ENCODE measurements around the gene CA9.

The CA9 gene

DNA sequence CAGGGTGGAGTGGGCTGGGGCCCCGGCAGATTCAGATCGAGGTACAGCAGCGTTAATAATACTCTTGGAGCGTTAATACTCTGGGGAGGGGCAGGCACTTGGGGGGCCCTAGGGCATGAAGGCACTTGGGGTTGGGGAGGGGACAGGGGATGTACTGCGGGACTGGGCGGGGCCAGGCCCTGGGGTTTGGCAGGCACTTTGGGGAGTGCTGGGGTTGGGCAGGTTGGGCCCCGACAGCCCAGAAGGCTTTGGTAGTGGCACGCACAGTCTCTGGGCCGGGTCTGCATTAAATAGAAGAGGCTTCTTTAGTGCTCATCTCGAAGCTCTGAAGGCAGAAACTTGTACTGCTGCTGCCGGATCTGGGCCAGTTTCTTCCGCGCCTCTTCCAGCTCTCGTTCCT, 23.8 kb downstream of the CA9 start:
- H3K4me3 ChIP-seq (ENCODE audit: control insufficient read depth in 1 of 7, extremely low read depth in 1 of 7, insufficient read depth in 4 of 7, low read depth in 2 of 7, low read length in 6 of 7), result no peak overlapping the region
- H3K9me3 ChIP-seq (ENCODE audit: control extremely low read depth in 1 of 5, control insufficient read depth in 4 of 5, insufficient read depth in 2 of 5, low read depth in 1 of 5, low read length in 4 of 5), result no peaks in the 10 kb centered on the region
- H3K27me3 ChIP-seq (replicated peaks in 2 of 5; ENCODE audit: control insufficient read depth in 4 of 5, insufficient read depth in 5 of 5, low read length in 4 of 5), result no peaks in the 10 kb centered on the region
- peaks cover 44 to 69% (median 62%) of the 10 kb centered on the region in 4 experiments for H3K36me3 ChIP-seq (ENCODE audit: control insufficient read depth in 4 of 4, insufficient read depth in 4 of 4, low read length in 3 of 4)
- no peaks in the 10 kb centered on the region for H3K4me1 ChIP-seq (ENCODE audit: control extremely low read depth in 1 of 4, control insufficient read depth in 4 of 4, insufficient read depth in 4 of 4, low read length in 3 of 4)
- no peak for DNase-seq
- CTCF ChIA-PET, result interaction anchor here (0.8 to 8.3 kb wide), 19 partner anchors 9 to 129 kb away, joined by 3 to 86 read pairs (median 16); partner anchors contain the start of genes ARHGEF39, CA9, CCDC107 and CREB3
- WGBS (ENCODE audit: insufficient coverage), result 93% methylated on average over 11 of the region's 14 CpGs
- POLR2A ChIA-PET, result interaction anchor here (1.5 kb wide), 1 partner anchor 39 kb away, joined by 3 read pairs; the partner anchor contains the start of genes CCDC107 and RMRP
- H3K27ac ChIP-seq (ENCODE audit: insufficient read depth in 1 of 2, low read depth in 1 of 2, low read length in 2 of 2, poor library complexity in 1 of 2, severe bottlenecking in 2 of 2), result no peak overlapping the region

DNA sequence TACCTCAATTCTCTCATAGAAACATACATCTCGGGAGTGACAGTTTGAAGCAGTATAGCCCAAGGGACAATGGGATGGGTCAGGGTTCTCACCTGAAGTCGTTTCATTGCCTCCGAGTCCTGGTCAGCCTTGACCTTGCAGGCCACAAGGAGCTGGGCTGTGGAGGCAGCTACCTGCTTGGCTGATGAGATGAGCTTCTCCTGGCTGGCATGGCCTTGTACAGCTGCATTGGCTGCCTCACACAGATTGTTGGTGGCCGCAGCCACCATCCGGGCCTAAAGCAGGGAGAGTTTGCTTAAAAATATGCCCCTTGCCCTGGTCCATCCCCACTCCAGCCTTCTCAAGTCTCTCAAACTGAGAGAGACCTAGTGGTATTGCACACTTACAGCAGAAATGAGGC, 24.5 kb downstream of the CA9 start:
- no peaks in the 10 kb centered on the region for H3K9me3 ChIP-seq (ENCODE audit: control extremely low read depth in 1 of 5, control insufficient read depth in 4 of 5, insufficient read depth in 2 of 5, low read depth in 1 of 5, low read length in 4 of 5)
- 99% methylated on average over 5 of the region's 5 CpGs for WGBS (ENCODE audit: insufficient coverage)
- CTCF ChIA-PET, result interaction anchor here (0.8 to 8.3 kb wide), 9 partner anchors 9 to 128 kb away, joined by 3 to 86 read pairs (median 37); partner anchors contain the start of genes CCDC107, CREB3, RMRP and TLN1
- POLR2A ChIA-PET, result interaction anchor here (0.6 kb wide), 1 partner anchor 10 kb away, joined by 3 read pairs; no protein-coding TSS in a partner anchor
- H3K4me3 ChIP-seq (ENCODE audit: control insufficient read depth in 1 of 7, extremely low read depth in 1 of 7, insufficient read depth in 4 of 7, low read depth in 2 of 7, low read length in 6 of 7), result no peak overlapping the region
- no peak for DNase-seq
- no peaks in the 10 kb centered on the region for H3K4me1 ChIP-seq (ENCODE audit: control extremely low read depth in 1 of 4, control insufficient read depth in 4 of 4, insufficient read depth in 4 of 4, low read length in 3 of 4)
- H3K27ac ChIP-seq (ENCODE audit: insufficient read depth in 1 of 2, low read depth in 1 of 2, low read length in 2 of 2, poor library complexity in 1 of 2, severe bottlenecking in 2 of 2), result no peak overlapping the region
- peaks cover 46 to 76% (median 69%) of the 10 kb centered on the region in 4 experiments for H3K36me3 ChIP-seq (ENCODE audit: control insufficient read depth in 4 of 4, insufficient read depth in 4 of 4, low read length in 3 of 4)
- H3K27me3 ChIP-seq (replicated peaks in 2 of 5; ENCODE audit: control insufficient read depth in 4 of 5, insufficient read depth in 5 of 5, low read length in 4 of 5), result no peaks in the 10 kb centered on the region

DNA sequence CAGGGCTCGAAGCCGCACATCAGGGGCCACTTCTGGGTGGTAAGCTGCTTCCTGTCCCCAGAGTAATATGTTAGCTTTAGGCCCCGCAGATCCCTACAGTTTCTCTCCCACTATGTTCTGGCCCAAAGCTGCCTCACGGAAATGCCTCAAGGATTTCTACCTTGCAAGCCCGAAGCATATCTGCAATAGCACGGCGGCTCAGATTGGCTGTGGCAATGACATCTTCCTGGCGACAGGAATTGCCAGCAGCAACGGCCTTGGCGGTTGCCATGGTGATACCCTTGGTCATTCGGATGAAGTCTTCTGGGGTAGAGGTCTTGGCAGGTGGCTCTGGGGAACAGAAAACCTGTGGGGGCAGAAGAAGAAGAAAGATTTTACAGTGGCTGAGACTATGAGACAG, 26.3 kb downstream of the CA9 start:
- POLR2A ChIA-PET, result no interaction called here
- Histone ChIP-seq H3K27me3 (replicated peaks in 2 of 5; ENCODE audit: control insufficient read depth in 4 of 5, insufficient read depth in 5 of 5, low read length in 4 of 5) (no peaks in the 10 kb centered on the region), H3K27ac (ENCODE audit: insufficient read depth in 1 of 2, low read depth in 1 of 2, low read length in 2 of 2, poor library complexity in 1 of 2, severe bottlenecking in 2 of 2) (no peak overlapping the region), H3K4me3 (ENCODE audit: control insufficient read depth in 1 of 7, extremely low read depth in 1 of 7, insufficient read depth in 4 of 7, low read depth in 2 of 7, low read length in 6 of 7) (no peak overlapping the region), H3K4me1 (ENCODE audit: control extremely low read depth in 1 of 4, control insufficient read depth in 4 of 4, insufficient read depth in 4 of 4, low read length in 3 of 4) (no peaks in the 10 kb centered on the region), H3K9me3 (ENCODE audit: control extremely low read depth in 1 of 5, control insufficient read depth in 4 of 5, insufficient read depth in 2 of 5, low read depth in 1 of 5, low read length in 4 of 5) (no peaks in the 10 kb centered on the region), H3K36me3 (ENCODE audit: control insufficient read depth in 4 of 4, insufficient read depth in 4 of 4, low read length in 3 of 4) (peaks cover 57 to 94% (median 87%) of the 10 kb centered on the region in 4 experiments)
- CTCF ChIA-PET, result interaction anchor here (1.2 to 2.1 kb wide), 4 partner anchors 9 to 27 kb away, joined by 3 to 13 read pairs (median 5); no protein-coding TSS in a partner anchor
- 95% methylated on average over 11 of the region's 11 CpGs for WGBS (ENCODE audit: insufficient coverage)
- no peak for DNase-seq

DNA sequence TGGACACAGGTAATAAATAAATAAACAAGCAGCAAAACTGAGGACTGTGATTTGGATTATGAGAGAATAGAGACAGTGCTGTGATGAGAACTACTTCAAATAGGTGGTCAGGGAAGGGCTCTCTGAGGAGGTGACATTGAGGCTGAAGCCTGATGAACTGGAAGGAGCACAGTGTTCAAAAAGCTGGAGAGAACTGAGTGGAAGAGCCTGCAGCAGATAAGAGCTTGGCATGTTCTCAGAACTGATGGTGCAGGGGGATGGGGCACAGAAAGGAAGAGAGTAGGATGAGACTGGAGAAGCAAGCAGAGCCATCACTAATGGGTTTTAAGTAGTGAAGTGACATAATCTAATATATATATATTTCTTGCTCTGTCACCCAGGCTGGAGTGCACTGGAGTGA, 27.2 kb downstream of the CA9 start:
- no peaks in the 10 kb centered on the region for H3K27me3 ChIP-seq (replicated peaks in 2 of 5; ENCODE audit: control insufficient read depth in 4 of 5, insufficient read depth in 5 of 5, low read length in 4 of 5)
- no peak overlapping the region for H3K4me3 ChIP-seq (ENCODE audit: control insufficient read depth in 1 of 7, extremely low read depth in 1 of 7, insufficient read depth in 4 of 7, low read depth in 2 of 7, low read length in 6 of 7)
- ChIA-PET POLR2A (no interaction called here), CTCF (interaction anchor here (1.2 to 2.1 kb wide), 6 partner anchors 10 to 37 kb away, joined by 3 to 13 read pairs (median 4); no protein-coding TSS in a partner anchor)
- no peaks in the 10 kb centered on the region for H3K9me3 ChIP-seq (ENCODE audit: control extremely low read depth in 1 of 5, control insufficient read depth in 4 of 5, insufficient read depth in 2 of 5, low read depth in 1 of 5, low read length in 4 of 5)
- H3K36me3 ChIP-seq (ENCODE audit: control insufficient read depth in 4 of 4, insufficient read depth in 4 of 4, low read length in 3 of 4), result peaks cover 54 to 98% (median 94%) of the 10 kb centered on the region in 4 experiments
- no peaks in the 10 kb centered on the region for H3K4me1 ChIP-seq (ENCODE audit: control extremely low read depth in 1 of 4, control insufficient read depth in 4 of 4, insufficient read depth in 4 of 4, low read length in 3 of 4)
- DNase-seq, result no peak
- no peak overlapping the region for H3K27ac ChIP-seq (ENCODE audit: insufficient read depth in 1 of 2, low read depth in 1 of 2, low read length in 2 of 2, poor library complexity in 1 of 2, severe bottlenecking in 2 of 2)

DNA sequence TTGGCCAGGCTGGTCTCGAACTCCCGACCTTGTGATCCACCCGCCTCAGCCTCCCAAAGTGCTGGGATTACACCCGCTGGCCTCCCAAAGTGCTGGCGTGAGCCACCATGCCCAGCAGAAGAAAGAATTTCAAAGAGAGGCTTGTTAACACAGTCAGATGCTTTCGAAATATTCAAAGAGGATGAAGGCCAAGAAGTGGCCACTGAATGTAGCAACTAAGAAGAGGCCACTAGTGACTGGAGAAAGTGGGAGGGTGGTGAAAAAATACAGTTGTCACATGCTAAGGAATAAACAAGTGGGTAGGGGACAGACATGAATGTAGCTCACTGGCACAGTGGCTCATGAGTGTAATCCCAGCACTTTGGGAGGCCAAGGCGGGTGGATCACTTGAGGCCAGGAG, 29.0 kb downstream of the CA9 start:
- Histone ChIP-seq H3K27me3 (replicated peaks in 2 of 5; ENCODE audit: control insufficient read depth in 4 of 5, insufficient read depth in 5 of 5, low read length in 4 of 5) (no peaks in the 10 kb centered on the region), H3K9me3 (ENCODE audit: control extremely low read depth in 1 of 5, control insufficient read depth in 4 of 5, insufficient read depth in 2 of 5, low read depth in 1 of 5, low read length in 4 of 5) (no peaks in the 10 kb centered on the region), H3K4me3 (ENCODE audit: control insufficient read depth in 1 of 7, extremely low read depth in 1 of 7, insufficient read depth in 4 of 7, low read depth in 2 of 7, low read length in 6 of 7) (no peak overlapping the region), H3K4me1 (ENCODE audit: control extremely low read depth in 1 of 4, control insufficient read depth in 4 of 4, insufficient read depth in 4 of 4, low read length in 3 of 4) (no peaks in the 10 kb centered on the region), H3K36me3 (ENCODE audit: control insufficient read depth in 4 of 4, insufficient read depth in 4 of 4, low read length in 3 of 4) (peaks cover 51 to 98% (median 94%) of the 10 kb centered on the region in 4 experiments), H3K27ac (ENCODE audit: insufficient read depth in 1 of 2, low read depth in 1 of 2, low read length in 2 of 2, poor library complexity in 1 of 2, severe bottlenecking in 2 of 2) (no peak overlapping the region)
- CTCF ChIA-PET, result interaction anchor here (0.7 to 1.3 kb wide), 4 partner anchors 8 to 27 kb away, joined by 3 to 4 read pairs (median 4); no protein-coding TSS in a partner anchor
- 90% methylated on average over 7 of the region's 7 CpGs for WGBS (ENCODE audit: insufficient coverage)
- DNase-seq, result no peak
- POLR2A ChIA-PET, result interaction anchor here (0.6 kb wide), 1 partner anchor 41 kb away, joined by 3 read pairs; no protein-coding TSS in a partner anchor

DNA sequence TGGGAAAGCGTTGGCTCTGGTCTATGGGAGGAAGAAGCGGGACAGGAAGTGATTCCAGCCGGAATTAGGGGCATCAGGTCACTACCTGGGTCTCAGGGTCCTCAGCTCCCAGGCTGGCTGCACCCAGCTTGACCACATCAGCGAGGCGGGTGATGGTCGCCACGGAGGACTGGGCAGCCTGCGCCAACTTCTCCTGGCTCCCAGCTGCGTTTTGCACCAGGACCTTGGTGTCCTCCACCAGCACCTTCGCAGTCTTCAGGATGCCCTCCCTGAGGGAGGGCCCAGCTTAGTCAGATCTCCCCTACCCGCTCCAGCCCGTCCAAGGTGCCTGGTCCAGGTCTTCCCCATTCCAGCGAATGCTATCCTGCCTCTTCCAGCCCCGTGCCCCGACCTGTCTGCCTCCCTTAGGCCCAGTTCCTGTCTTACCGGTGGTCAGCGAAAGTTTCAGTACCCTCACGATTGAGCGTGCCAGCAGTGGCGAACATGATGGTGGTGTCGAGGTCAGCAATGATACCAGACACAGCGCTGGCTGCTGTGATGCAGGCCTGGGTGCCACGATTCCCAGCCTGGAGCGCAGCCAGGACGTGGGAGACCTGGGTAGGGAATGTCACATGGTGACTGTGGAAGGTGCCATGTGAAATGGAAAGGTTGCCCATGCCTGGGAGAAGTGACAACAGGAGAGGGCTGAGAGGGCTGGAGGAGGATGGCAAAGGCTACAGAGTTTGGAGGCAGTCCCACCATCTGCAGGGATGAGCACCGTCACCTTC, 30.4 kb downstream of the CA9 start:
- ChIA-PET POLR2A (no interaction called here), CTCF (interaction anchor here (0.9 to 5.8 kb wide), 5 partner anchors 7 to 90 kb away, joined by 3 to 37 read pairs (median 3); no protein-coding TSS in a partner anchor)
- DNase-seq, result no peak
- Histone ChIP-seq H3K9me3 (ENCODE audit: control extremely low read depth in 1 of 5, control insufficient read depth in 4 of 5, insufficient read depth in 2 of 5, low read depth in 1 of 5, low read length in 4 of 5) (no peaks in the 10 kb centered on the region), H3K27me3 (replicated peaks in 2 of 5; ENCODE audit: control insufficient read depth in 4 of 5, insufficient read depth in 5 of 5, low read length in 4 of 5) (no peaks in the 10 kb centered on the region), H3K4me1 (ENCODE audit: control extremely low read depth in 1 of 4, control insufficient read depth in 4 of 4, insufficient read depth in 4 of 4, low read length in 3 of 4) (no peaks in the 10 kb centered on the region), H3K27ac (ENCODE audit: insufficient read depth in 1 of 2, low read depth in 1 of 2, low read length in 2 of 2, poor library complexity in 1 of 2, severe bottlenecking in 2 of 2) (no peak overlapping the region), H3K36me3 (ENCODE audit: control insufficient read depth in 4 of 4, insufficient read depth in 4 of 4, low read length in 3 of 4) (peaks cover 50 to 98% (median 92%) of the 10 kb centered on the region in 4 experiments), H3K4me3 (ENCODE audit: control insufficient read depth in 1 of 7, extremely low read depth in 1 of 7, insufficient read depth in 4 of 7, low read depth in 2 of 7, low read length in 6 of 7) (no peak overlapping the region)
- WGBS (ENCODE audit: insufficient coverage), result 98% methylated on average over 26 of the region's 26 CpGs

DNA sequence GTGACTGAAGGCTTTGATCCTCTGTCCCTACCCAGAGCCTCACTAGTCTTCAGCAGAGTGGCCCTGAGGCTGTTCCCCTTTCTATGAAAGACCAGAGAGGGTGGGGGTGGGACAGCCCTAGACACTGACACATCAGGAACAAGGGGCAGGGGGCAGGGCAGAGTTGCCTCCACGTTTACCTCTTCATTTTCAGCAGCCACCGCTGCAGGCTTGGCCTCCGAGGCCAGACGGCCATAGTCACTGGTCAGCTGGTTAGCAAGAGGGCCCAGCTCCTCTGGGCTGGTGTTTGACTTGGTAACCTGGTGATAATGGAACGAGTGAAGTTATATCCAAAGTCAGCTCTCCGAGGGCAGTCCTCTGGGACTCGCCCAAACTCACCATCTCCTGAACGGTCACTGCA, 31.6 kb downstream of the CA9 start:
- CTCF ChIA-PET, result interaction anchor here (0.8 to 5.8 kb wide), 8 partner anchors 9 to 198 kb away, joined by 3 to 37 read pairs (median 4); partner anchors contain the start of gene ARHGEF39
- DNase-seq, result no peak
- H3K27ac ChIP-seq (ENCODE audit: insufficient read depth in 1 of 2, low read depth in 1 of 2, low read length in 2 of 2, poor library complexity in 1 of 2, severe bottlenecking in 2 of 2), result no peak overlapping the region
- POLR2A ChIA-PET, result no interaction called here
- H3K27me3 ChIP-seq (replicated peaks in 2 of 5; ENCODE audit: control insufficient read depth in 4 of 5, insufficient read depth in 5 of 5, low read length in 4 of 5), result no peaks in the 10 kb centered on the region
- no peak overlapping the region for H3K4me3 ChIP-seq (ENCODE audit: control insufficient read depth in 1 of 7, extremely low read depth in 1 of 7, insufficient read depth in 4 of 7, low read depth in 2 of 7, low read length in 6 of 7)
- WGBS (ENCODE audit: insufficient coverage), result 96% methylated on average over 7 of the region's 8 CpGs
- H3K9me3 ChIP-seq (ENCODE audit: control extremely low read depth in 1 of 5, control insufficient read depth in 4 of 5, insufficient read depth in 2 of 5, low read depth in 1 of 5, low read length in 4 of 5), result no peaks in the 10 kb centered on the region
- no peaks in the 10 kb centered on the region for H3K4me1 ChIP-seq (ENCODE audit: control extremely low read depth in 1 of 4, control insufficient read depth in 4 of 4, insufficient read depth in 4 of 4, low read length in 3 of 4)
- peaks cover 40 to 93% (median 85%) of the 10 kb centered on the region in 4 experiments for H3K36me3 ChIP-seq (ENCODE audit: control insufficient read depth in 4 of 4, insufficient read depth in 4 of 4, low read length in 3 of 4)
